GM21526 (cell line): ENCODE data around the gene MAPKAP1.

Experiments
- ATAC-seq: cut with Tn5 transposase; IDR thresholded peaks from one replicate; pipeline ENCODE4 v1.9.1; 2021; ENCODE audit warnings: moderate library complexity; ENCODE audit not compliant: unreplicated experiment, low FRiP score

The MAPKAP1 gene

GRCh38 chr9:125646621-125647100, 60.3 kb downstream of the MAPKAP1 start:
- ATAC-seq, result no peak

GRCh38 chr9:125646217-125646616, 60.8 kb downstream of the MAPKAP1 start:
- no peak for ATAC-seq

GRCh38 chr9:125644819-125645507, 62.0 kb downstream of the MAPKAP1 start:
- ATAC-seq, result no peak

DNA sequence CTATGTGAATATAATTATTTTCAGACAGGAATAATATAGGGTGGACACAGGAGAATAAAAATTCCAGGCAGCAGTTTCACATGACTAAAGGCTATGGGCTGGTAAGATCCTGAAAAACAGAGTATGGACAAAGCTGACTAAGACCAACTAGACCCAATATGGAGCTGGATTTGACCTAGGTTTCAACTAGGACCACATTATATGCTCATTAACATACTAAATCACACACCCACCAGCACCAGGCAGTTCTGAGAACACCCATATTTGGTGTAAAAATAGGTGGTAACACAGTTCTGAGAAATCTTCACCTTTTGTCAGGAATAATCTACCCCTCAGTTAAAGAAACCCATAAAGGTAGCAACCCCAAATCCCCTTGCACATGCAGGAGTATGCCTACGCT, 64.7 kb downstream of the MAPKAP1 start:
- no peak for ATAC-seq

GRCh38 chr9:125639057-125639456, 68.0 kb downstream of the MAPKAP1 start:
- no peak for ATAC-seq

GRCh38 chr9:125638239-125639045, 68.6 kb downstream of the MAPKAP1 start:
- ATAC-seq, result no peak

DNA sequence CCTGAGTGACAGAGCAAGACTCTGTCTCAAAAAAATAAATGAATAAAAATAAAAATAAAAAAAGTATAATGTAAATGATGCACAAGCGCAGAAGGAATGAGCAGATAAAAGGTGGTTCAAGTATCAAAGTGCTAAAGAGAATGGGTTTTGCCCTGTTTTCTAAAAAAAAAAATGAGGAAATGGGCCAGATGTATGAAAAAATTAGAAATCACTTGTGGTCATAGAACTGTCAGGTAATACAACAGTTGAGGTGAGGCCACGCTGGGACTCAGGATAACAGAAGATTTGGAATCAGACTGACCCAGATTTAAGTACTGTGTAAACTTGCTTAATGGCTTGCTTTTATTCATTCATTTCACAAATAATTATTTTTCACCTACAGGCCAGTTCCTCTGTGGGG, 69.8 kb downstream of the MAPKAP1 start:
- no peak for ATAC-seq

DNA sequence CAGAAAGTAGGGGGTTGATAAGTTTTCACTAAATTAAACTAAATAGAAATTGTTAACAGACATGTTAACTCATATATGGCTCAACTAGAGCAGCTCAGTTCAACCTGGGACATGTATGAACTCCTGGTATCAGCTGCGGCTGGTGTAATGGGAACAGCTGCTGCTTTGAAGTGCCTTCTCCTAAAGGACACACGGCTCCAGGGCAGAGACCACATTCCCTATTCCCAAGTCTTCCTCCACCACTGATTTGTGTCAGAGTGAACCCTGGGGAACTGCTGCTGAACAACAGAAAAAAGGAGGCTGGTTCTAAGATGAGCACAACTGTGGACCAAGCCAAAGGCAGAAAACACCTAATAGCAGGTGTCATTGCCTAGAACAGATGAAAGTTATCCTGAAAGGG, 71.1 kb downstream of the MAPKAP1 start:
- ATAC-seq, result no peak

- ATAC-seq, result no peak
These were observed 72.8 kb downstream of the MAPKAP1 start for GRCh38 chr9:125634040-125634717.

DNA sequence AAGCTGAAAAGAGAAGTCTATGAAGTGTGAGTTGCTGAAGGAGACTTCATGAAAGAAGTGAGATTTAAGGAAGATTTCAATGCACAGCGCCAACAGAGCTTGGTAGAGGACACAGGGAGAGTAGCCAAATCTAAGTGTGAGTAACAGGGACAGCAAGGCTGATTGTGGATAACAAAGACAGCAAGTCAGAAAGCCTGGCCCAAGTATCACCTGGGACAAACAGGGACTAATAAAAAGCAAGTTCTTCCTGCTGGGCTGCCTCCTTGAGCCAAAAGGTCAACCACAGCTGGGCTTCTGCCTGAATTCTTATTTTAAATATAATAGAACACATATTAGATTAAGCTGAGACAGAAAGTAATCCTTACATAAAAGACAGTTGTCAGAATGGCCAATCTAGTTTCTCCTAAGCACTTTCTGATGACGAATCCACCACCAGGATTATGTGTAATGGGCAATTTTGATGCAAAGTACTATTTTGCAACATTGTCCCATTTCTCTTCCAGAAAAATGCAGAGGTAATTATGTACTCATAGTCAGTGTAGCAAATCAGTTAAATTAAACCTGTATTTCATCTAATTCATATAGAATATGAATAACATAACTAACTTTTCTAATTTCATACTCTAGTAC, 73.8 kb downstream of the MAPKAP1 start:
- no peak for ATAC-seq

DNA sequence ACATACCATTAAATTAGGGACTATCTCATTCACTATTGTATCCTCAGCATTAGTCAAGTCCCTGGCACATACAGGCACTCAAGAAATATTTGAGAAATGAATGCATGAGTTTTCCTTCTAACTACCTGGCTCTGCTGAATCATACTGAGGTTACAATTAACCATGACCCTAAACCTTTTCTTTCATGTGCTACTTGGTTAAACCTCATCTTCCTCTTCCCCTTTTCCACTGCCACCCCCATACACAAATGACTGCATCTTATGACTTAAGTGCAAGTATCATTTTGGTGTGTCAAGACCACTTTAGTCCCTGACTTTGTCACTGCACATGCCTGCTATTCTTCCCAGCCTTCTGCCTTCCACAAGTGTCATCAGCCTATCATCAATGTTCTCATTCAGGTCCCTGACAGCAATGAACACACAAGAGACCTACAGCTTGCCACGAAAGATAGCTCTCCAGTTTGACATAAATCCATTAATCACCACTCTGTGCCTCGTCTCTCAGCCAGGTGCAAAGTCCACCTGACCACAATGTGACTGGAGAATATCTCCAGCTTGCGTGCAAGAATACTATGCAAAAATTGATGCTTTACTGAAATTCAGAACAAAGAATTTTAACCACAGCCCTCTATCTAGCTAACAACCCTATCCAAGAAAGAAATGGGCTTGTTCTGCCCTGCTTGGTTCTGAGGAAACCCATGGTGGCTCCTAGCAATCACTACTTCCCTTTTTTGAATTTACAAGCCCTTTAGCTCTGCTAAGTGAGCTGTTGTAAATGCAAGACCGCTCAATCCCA, 74.5 kb downstream of the MAPKAP1 start:
- ATAC-seq, result peak; percentile 55

DNA sequence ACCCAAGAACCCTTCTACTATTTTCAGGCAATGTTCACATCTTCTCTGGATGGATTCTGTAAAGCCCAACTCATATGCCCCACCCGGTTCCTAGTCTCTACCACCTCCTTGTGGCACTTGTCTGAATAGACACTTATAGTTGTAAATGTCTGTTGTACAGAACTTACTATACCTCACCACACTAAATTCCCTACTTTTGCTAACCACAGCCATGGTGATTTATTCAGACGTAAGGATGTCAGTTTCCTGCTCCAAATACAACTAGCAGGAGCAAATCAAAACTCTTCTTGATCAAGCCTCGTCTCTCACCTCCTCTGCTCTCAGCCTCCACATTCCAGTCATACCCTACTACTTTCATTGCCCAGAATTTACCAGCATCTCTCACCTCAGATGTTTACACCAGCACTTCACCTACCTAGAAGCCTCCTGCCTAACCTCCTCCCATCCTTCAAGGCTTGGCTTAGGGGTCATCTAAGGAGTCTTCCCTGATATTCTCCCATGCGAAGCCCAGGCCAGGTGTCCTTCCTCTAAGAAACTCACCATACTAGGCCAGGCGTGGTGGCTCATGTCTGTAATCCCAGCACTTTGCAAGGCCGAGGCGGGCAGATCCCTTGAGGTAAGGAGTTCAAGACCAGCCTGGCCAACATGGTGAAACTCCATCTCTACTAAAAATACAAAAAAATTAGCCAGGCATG, 75.5 kb downstream of the MAPKAP1 start:
- no peak for ATAC-seq

DNA sequence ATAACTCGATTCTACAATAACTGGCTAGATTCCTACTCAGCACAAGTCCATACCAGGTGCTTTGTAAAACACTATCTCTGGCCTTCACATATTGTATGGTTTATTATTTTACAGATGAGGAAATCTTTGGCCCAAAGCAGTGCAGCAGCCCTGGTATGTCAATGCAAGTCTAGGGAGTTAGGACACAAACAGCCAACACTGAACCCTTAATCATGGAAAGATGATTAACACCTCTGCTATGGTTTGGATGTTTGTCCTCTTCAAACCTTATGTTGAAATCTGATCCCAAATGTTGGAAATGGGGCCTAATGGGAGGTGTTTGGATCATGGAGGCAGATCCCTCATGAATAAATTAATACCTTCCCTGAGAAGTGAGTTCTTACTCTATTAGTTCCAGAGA, 76.6 kb downstream of the MAPKAP1 start:
- ATAC-seq, result no peak

- ATAC-seq, result no peak
These were observed 77.6 kb downstream of the MAPKAP1 start for GRCh38 chr9:125629446-125629845.

- no peak for ATAC-seq
These were observed 80.8 kb downstream of the MAPKAP1 start for GRCh38 chr9:125626187-125626586.

DNA sequence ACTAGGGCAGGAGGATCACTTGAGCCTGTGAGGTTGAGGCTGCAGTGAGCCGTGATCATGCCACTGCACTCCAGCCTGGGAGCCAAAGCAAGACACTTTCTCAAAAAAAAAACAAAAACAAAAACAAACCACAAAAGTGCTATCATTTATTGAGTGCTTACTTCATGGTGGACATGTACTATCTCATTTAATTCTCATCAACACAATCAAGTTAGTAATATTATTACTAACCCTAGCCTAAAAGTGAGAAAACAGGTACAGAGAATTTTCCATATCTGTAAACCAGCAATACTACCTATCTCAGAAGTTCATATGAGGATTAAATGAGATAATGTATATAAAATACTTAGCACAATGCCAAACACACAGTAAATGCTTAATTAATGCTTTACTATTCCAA, 85.8 kb downstream of the MAPKAP1 start:
- ATAC-seq, result no peak

GRCh38 chr9:125620216-125620615, 86.8 kb downstream of the MAPKAP1 start:
- ATAC-seq, result no peak

DNA sequence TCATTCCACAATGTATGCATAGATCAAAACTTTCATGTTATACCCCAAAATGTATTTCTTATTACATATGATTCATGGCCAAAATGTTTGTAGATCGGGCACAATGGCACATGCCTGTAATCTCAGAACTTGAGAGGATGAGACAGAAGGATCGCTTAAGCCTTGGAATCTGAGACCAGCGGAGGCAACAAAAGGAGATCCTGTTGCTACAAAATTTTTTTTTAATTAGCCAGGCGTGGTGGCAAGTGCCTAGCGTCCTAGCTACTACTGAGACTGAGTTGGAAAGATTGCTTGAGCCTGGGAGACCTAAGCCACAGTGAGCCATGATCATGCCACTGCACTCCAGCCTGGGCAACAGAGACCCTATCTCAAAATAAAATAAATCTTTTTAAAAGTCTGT, 89.9 kb downstream of the MAPKAP1 start:
- ATAC-seq, result no peak

GRCh38 chr9:125613141-125613540, 93.9 kb downstream of the MAPKAP1 start:
- no peak for ATAC-seq

GRCh38 chr9:125612616-125613015, 94.4 kb downstream of the MAPKAP1 start:
- no peak for ATAC-seq
